Measurements from ENCODE around the gene SEL1L3. TPM values are rescaled to one million over a fixed set of nuclear protein-coding genes. Genes with fewer than 3 reads are reported as not detected.

SEL1L3 gene
- total RNA-seq, 1 donor from 2014 or later: 23.7 TPM

GRCh38 chr4:25700661-25701060, 162.1 kb downstream of the SEL1L3 start:
- Mint-ChIP-seq H3K27me3 (ENCODE audit: unreplicated experiment) (no peaks in the 10 kb centered on the region), H3K4me1 (ENCODE audit: low read depth, unreplicated experiment) (no peaks in the 10 kb centered on the region), H3K9me3 (ENCODE audit: unreplicated experiment) (no peaks in the 10 kb centered on the region), H3K4me3 (ENCODE audit: unreplicated experiment) (no peak overlapping the region), H3K27ac (ENCODE audit: unreplicated experiment) (no peak overlapping the region), H3K36me3 (ENCODE audit: unreplicated experiment) (peaks cover 5% of the 10 kb centered on the region)
- DNase-seq: no peak
- no peak for TF ChIP-seq CTCF (IDR thresholded peaks at IDR 0.05; ENCODE audit: partially characterized antibody, unreplicated experiment)

GRCh38 chr4:25697516-25697915, 165.3 kb downstream of the SEL1L3 start:
- Mint-ChIP-seq H3K4me1 (ENCODE audit: low read depth, unreplicated experiment) (no peaks in the 10 kb centered on the region), H3K27me3 (ENCODE audit: unreplicated experiment) (no peaks in the 10 kb centered on the region), H3K36me3 (ENCODE audit: unreplicated experiment) (peaks cover 5% of the 10 kb centered on the region), H3K4me3 (ENCODE audit: unreplicated experiment) (no peak overlapping the region), H3K27ac (ENCODE audit: unreplicated experiment) (no peak overlapping the region), H3K9me3 (ENCODE audit: unreplicated experiment) (no peaks in the 10 kb centered on the region)
- DNase-seq: no peak
- no peak for TF ChIP-seq CTCF (IDR thresholded peaks at IDR 0.05; ENCODE audit: partially characterized antibody, unreplicated experiment)

Other genes starting within 250 kb of the SEL1L3 start
- gene SLC34A2, start 207.1 kb downstream of the SEL1L3 start, total RNA-seq (ENCODE audit: unreplicated experiment): 2.1 TPM
- 19.6 TPM for gene SMIM20, start 51.2 kb upstream of the SEL1L3 start, total RNA-seq (ENCODE audit: unreplicated experiment)

Measured in glutamatergic neuron (in vitro differentiated cells).